ENCODE data around the gene DNASE2B.

Gene DNASE2B

DNA sequence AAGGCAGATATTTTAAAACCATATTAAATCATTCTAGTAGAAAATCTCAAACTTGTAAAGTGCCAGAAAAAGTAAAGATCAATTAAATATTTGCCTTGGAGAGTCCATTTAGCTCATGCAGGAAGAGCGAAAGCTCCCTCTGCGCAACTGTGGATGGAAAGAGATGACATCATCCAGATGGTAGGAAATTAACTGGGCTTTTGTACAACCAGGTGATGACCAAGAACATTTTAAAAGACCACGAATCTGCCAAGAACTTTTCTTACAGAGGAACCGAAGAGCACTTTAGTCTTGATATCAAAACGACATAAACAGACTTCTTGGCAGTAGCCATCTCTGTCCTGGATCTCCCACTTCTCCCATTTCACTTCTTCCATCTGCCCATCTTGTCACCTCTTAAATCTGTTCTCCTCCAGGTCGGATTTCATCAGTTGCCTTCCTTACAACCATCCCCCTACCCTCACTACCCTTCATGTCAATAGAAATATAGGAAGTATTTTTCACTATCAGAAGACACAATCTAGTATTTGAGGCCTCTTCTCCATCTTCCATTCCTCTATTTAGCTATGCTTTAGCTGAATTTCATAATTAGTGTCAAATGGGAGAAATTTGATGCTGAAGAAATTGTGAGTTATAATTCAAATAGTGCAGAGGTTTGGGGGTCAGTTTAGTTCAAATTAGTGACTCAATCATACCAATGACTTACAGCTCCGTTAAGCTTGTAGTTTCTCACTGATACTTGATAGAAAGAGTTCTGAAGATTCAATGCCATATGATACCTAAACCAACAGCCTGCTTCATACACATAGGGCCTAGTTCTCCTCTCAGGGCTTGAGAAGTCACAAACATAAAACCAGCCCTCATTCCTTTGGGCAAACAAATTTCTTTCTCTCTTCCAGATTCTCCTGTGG, 22.0 kb upstream of the DNASE2B start:
- no peak for DNase-seq

DNA sequence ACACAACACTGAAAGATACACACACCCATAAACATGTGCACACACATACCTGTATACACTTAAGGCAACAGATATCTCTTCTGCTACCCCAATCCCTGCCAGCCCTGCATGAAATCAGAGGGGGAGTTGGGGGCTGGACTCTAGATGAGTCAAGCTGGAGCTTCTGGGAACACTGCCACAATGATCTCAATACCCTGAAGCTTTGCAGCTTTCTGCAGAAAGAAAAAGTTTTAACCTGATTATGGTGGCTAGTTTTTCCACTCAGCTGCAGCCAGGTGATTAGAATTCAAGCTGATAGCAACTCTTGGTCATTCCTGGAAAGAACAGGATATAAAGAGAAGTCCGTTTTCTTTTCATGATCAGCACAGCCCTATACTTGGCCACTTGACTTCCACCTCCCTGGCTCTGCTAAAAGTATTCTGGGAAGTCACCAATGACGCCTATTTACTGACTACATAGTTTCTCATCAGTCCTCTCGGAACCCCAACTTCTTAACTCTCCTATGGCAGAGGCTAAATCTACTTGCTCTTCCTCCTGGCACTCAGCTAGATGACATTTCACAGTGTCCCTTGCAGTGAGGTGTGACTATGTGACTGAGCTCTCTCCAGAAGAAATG, 20.7 kb upstream of the DNASE2B start:
- no peak for DNase-seq

- no peak for DNase-seq
These were observed 19.0 kb upstream of the DNASE2B start for GRCh38 chr1:84379138-84379916.

- DNase-seq, result no peak
These were observed 18.4 kb upstream of the DNASE2B start for GRCh38 chr1:84379917-84380180.

GRCh38 chr1:84382127-84382526, 16.2 kb upstream of the DNASE2B start:
- DNase-seq, result no peak

- no peak for DNase-seq
These were observed 12.9 kb upstream of the DNASE2B start for GRCh38 chr1:84385347-84385746.

DNA sequence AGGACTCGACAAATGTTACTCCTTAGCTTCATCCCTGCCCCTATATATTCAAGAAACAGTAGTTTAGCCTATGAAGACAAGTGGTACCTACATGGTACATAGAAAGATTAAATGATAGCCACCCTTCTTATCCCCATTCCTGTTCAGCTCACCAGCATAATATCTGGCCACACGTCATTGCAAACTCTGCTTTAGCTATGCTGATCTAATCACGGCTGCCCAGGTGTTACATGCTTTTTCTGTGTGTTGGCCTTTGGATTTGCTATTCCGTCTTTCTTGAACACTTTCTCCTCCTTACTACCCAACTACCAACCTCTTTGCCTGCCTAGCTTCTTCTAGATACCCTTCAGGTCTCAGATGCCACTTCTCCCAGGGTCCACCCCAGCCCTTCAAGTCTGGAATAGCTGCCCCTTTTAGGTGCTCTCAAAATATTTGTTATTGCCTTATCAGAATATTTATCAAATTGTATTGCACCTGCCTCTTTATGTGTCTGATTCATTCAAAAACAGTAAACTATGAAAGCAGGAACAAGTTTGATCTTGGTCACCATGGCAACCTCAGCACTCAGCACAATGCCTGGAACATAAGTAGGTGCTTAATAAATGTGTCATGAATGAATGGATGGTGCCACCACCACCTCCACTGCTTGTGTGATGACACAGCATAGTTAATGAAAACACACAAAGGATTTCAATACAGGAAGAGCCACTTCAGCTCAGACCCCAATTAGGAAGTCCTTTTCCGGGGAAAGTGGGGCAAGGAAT, 11.4 kb upstream of the DNASE2B start:
- no peak for DNase-seq

DNA sequence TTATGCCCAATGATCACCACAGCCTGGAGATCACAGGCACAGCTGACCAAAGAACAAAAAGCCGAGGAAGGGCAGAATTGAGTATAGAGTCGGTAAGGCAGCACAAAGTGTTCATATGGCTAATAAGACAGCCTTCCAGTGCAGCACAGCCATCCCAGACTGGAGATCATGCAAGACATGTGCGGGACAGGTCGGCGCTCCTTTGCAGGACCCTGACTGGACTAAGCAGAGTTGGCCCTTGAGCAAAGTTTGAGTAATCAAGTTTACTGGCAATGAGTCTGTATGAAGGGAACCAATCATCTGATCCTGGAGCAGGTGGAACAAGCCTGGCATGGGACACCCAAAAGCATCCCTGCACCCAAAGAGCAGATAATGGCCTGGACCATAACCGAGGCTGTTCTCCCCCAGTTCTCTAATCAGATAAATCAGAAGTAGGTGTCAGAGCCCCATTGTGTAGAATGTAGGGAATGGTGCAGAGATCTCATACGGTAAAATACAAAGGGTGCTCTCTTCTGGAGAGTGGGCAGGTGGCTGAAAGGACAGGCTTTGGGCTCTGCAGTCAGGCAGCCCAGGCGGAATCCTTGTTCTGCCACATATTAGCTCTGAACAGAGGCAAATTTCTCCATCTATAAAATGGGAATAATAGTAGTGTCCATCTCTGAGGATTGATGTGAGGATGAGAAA, 10.7 kb upstream of the DNASE2B start:
- peak in 1 of 2 experiments; percentile 10 for DNase-seq

GRCh38 chr1:84390226-84390625, 8.1 kb upstream of the DNASE2B start:
- no peak for DNase-seq

- DNase-seq, result no peak
These were observed 2.9 kb downstream of the DNASE2B start for GRCh38 chr1:84401156-84401555.

GRCh38 chr1:84402060-84402459, 3.8 kb downstream of the DNASE2B start:
- no peak for DNase-seq

DNA sequence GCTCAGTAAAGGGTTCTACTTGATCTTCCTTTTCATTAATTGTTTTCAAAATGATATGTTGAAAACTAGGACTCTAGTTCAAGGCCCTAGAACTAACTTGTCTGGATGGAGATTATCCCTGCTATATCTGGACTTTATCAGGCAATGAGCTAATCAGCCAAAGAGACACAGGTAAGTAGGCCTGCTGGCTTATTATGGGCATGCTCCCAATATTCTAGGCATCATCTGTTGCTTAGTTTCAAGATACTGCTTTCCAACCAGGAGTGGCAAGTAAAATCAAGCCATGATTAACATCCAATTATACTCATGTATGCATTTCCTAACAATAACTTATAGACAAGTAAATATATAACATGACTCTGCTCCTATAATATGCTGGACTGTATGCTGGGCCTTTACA, 4.2 kb downstream of the DNASE2B start:
- DNase-seq, result no peak

DNA sequence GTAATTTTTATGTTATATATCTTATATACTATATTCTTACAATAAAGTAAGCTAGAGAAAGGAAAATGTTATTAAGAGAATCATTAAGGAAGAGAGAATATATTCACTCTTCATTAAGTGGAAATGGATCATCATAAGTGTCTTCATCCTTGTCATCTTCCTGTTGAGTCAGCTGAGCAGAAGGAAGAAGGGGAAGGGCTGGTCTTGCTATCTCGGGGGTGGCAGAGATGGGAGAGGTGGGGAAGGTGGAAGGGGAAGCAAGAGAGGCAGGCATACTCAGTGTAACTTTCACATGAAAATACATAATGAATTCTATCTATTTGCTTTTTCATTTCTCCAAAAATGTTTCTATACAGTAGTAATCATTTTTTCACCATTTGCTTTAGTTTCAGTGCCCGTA, 5.1 kb downstream of the DNASE2B start:
- no peak for DNase-seq

- DNase-seq, result no peak
These were observed 8.1 kb downstream of the DNASE2B start for GRCh38 chr1:84406346-84406861.

GRCh38 chr1:84407524-84407923, 9.2 kb downstream of the DNASE2B start:
- no peak for DNase-seq

DNA sequence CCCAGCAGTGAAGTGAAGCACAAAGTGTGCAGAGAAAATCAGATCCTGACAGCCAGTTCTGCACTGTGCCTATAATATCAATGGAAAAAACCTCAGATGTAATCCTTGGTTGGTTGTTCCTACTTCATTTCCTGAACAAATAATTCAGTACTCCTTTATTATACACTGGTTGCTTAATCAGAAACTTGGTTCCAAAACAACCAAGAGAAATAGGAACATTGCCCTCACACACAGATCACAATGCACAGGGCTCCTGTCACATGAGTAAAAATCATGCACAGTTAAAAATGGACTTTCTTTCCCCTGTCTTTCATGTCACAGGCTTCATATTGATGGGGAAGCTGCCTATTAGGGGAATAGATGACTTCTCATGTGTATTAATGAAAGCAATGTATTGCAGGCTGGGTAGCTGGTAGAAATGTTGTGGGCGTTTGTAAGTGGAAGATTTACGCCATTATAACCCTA, 9.7 kb downstream of the DNASE2B start:
- no peak for DNase-seq

- no peak for DNase-seq
These were observed 11.6 kb downstream of the DNASE2B start for GRCh38 chr1:84409888-84410287.

- no peak for DNase-seq
These were observed 12.2 kb downstream of the DNASE2B start for GRCh38 chr1:84410328-84411095.

DNA sequence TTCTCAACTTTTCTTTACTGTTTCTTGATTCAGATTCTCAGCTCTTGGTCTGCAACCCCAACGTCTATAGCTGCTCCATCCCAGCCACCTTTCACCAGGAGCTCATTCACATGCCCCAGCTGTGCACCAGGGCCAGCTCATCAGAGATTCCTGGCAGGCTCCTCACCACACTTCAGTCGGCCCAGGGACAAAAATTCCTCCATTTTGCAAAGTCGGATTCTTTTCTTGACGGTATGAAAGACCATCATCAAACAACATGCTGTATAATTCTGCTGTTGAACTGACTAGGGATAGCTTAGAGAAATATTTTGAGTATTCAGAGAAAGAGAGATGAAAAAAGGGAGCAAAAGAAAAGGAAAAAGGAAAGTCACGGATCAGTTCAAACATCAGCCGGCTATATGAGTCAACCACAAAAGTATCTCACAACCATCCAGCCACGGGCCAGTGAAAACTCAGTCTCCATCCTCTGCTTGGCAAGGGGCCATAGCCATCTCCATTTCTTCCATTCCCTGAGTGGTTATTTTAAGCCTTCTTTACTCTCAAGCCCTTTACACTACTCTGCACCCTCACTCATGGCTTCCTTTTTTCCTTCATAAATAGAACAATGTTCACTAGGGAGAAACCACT, 14.1 kb downstream of the DNASE2B start:
- no peak for DNase-seq

DNA sequence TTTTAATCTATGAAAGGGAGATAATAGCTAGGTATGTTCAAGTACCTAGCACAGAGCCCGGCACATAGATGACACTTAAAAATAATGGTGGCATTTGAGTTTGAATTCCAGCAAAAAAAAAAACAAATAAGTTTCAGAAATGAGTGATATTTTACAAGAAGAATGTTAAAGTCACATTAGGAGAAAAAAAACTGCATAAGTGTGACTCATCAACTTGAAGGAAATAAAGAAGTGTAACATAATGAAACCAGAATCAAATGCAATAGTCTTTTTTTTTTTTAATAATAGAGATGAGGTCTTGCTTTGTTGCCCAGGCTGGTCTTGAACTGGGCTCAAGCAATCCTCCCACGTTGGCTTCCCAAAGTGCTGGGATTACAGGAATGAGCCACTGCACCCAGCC, 17.1 kb downstream of the DNASE2B start:
- DNase-seq, result no peak

DNA sequence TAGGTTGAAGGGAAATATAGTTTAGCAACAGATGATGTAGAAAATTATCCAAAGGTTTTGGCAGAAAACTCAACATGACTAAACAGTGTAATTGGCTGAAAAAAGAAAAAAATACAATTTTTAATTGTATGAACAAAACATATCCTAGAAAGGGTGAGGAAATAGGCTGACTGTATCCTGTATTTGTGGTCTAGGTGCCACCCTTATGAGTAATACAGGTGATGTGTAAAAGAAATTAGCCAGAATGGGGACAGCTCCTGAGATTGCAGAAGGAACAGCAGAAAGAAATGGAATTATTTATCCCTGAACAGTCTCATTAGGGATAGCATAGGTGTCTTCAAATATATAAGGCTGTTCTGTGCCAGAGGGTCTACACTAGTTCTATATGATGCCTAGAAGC, 24.6 kb downstream of the DNASE2B start:
- DNase-seq, result no peak

All from SW 1271 (cell line).